ENCODE results near the gene RMND5A.

The RMND5A gene

DNA sequence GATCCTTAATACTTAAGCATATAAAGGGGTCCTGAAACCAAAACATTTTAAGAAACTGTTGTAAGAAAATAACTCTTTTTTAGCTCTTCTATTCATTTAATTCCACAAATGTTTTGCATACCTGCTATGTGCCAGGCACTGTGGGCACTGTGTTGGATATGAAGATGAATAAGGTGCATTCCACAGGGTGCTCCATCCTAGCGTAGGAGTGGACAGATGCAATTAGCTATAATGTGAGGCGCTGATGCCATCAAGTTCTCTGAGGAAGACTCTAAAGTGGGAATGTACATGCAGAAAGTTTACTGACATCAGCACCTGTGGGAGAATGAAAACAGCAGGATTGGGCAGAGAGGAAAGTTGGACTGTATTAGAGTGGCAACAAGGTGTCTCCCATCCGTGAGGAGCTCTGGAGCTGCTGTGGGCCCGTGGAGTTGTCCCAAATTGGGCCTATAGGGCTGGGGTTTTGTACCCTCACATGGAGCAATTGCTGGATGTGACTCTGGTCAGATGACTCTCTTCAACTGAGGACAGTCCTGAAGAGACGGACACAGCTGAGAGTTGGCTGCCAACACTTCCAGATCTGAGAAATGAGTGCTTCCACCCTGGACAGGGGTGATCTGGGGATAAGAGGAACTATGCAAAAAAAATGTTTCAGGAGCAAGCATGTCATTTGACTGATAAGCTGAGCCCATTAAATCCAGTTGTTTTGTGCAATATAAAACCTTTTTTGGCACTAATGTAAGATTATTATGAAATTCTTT lies 48.3 kb downstream of the RMND5A start:
- DNase-seq = no peak

DNA sequence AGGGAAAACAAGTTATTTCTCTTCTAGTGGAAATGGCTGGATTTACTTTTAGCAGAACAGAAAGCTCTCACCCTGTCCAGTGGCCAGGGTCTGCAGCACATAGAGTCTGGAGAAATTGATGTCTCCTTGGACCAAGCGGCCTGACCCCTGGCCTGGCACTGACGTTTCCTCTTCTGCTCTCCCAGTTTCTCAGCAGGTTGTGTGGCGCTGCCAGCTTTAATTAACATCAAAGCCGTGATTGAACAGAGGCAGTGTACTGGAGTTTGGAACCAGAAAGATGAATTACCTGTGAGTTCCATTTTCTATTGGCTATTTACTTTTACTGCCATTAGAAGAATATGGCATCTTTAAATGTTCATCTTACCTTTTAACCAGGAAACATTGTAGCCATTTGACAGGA lies 49.7 kb downstream of the RMND5A start:
- DNase-seq = no peak

DNA sequence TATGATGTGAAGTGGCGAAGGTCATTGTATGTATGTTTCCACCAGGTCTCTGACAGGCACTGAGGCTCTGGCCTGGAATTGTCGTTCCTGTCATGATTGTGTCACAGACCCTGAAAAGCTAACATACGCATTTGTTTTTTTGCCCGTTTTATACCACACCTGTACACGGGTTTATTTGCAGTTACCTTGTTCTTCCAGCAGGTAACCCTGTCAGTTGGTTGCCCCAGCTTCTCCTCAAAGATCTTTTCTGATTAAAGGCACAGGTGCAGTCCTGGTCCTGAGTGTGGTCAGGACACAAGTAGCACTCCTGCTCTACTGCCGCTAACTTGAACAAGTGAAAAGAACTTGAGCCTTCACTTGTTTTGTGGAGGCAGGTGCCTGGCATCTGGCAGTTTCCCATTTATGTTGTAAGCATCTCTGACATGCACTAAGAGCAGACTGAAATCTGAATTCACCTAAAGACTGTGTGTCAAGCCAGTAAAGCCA lies 50.8 kb downstream of the RMND5A start:
- DNase-seq = no peak

DNA sequence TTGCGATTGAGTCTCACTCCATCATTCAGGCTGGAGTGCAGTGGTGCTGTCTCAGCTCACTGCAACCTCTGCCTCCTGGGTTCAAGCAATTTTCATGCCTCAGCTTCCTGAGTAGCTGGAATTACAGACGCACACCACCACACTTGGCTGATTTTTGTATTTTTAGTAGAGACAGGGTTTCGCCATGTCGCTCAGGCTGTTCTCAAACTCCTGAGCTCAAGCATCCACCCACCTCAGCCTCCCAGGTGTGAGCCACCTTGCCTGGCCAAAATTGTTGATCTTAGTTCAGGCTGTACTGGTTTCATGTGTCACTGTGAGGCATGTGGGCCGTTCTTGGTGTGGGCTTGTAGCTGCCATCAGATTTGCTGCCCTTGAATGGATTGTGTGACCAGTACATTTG lies 52.5 kb downstream of the RMND5A start:
- no peak for DNase-seq

DNA sequence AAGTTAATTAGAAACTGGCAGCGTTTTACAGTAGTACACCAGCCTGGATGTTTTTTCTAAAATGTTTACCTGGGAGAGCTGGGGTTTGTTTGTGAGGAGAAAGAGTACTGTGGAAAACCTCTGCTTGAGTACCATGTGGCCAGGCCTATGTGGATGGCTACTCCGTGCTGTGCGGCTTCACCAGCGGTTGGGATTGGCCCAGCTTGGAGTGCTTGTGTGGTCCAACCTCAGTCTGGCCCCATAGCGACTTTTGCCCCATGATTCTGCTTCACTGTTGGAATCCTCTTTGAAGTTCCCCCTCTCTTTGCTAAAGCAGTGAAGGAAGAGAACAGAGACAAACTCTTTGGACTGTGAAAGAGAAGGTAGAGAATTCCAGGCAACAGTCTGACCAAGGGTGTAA lies 54.8 kb downstream of the RMND5A start:
- DNase-seq = no peak

DNA sequence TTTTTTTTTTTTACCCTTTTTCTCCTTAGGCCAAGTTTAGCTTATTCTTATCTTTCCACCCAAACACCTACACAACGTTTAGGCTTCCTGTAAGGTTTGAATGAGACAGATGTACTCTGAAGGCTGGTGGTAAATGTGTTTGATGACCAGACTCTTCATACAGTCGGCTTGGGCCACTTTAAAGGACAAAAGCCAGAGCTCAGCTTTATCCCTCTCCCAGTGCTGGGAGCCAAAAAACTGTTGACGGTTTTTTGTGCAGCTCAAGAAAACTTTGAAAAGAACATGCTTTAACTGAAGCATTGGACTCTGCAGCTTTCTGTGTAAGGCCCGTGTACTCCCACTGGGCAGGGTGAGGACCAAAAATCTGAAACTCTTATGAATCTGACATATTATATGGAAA lies 55.2 kb downstream of the RMND5A start:
- no peak for DNase-seq

DNA sequence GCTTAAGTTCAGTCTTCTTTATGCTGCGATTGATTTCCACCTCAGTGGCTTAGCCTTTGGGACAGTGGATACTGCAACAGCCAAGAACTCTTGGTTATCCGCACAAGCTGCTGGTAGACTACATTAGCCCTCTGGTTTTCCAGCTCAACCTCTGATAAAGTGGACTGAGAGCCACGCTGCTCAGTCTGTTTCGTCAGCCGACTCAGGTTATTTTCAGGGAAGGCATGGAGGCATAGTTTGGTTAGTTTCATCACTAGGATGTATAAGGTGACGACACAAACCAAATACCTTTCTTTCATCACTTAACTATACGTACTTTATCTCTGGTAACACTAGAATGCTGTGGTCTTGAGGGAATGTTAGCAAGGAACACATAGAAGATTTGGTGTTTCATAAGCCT lies 56.4 kb downstream of the RMND5A start:
- no peak for DNase-seq

DNA sequence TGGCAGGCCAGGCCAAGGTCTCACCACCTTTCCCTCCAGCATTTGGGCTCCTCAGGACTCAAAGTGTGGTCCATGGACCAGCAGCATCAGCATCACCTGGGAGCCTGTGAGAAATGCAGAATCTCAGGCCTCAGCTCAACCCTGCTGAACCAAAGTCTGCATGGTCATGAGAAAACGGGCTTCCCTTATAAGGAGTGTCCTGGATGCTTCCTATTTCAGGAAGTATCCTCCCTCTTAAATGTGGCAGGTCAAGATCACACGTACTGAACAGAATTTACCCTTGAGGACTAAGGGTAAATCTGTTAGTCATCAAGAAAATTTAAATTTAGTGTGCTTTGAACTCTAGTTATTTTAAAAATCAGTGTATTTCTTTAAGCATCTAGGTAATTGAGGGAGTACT lies 58.9 kb downstream of the RMND5A start:
- no peak for DNase-seq

DNA sequence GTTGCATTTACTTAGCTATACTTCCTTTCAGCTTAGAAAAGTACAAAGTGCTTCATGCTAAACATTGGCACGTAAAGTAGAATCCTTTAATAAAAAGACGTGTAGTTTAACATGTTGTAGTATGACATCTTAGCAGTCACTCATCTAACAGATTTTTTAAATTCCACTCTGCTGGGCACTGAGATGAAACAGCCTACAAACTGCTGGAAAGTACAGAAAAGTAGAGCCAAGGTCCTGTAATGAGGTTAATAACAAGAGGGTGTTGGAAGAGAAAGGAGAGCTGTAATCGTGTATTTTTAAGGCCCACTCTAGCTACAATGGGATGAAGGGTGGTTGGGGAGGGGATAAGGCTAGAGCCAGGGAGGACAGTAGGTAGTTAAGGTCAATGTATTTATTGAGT lies 59.9 kb downstream of the RMND5A start:
- no peak for DNase-seq

DNA sequence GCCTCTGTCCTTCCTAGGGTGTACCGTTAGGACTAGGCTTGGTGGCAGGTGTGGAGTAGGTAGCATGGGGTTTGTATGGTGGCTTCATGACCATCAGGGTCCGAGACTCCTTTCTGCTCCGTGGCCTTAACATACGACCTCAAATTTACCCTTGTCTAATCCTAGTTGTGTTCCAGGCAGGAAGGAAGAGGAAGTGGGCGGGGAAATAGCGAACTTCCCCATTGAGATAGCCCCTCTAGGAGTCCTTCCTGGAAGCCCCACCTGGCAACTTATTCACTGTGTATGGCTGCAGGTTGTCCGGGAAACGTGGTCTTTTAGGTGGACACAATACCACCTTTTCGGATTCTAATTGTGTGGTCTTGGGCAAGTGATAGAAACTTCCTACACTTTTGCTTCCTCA lies 61.3 kb downstream of the RMND5A start:
- DNase-seq = no peak

DNA sequence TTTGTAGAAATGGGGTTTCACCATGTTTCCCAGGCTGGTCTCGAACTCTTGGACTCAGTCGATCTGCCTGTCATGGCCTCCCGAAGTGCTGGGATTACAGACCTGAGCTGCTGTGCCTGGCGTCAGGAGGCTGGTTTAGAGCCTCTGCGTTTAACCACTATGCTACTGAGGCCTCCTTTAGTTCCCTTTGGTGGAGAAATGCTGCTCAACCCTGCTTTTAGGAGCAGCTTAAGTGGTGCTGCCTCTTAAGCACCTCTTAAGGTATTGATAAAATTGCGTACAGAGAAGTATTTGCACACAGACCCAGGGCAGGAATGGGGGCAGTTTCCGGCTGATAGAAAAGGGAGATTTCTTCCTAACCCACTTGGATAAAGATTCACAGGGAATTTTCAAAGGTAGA lies 62.7 kb downstream of the RMND5A start:
- no peak for DNase-seq

DNA sequence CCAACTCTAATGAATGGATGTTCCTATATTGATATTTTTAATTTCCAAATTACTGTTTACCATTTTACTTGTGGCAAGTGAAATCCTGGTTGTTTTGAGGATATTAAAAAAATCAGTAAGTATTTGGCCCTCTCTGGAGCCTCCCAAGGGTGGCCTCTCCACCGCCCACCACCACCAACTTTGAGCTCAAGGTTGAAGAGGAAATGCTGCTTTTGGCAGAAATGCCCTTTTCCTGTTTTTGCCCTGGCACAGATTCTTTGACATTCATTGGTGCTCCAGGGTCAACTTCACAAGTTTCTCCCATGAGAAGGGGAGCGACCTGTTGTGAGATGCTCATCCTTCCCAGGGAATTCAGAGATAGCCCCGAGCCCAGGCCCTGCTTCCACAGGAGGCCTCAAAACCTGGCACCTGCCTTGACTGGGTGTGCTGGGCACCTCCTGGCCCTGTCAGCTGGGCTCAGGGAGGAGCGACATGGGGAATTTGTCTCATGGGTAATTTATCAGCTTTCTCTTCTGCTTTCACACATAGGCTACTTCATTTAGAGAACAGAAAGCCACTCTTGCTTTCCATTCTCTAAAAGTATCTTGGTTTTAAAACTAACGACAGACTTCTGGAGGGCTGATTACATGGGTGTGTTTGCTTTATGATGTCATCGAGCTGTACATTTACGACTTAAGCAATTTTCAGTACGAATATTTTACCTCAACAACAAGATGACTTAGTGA lies 63.7 kb downstream of the RMND5A start:
- no peak for DNase-seq

DNA sequence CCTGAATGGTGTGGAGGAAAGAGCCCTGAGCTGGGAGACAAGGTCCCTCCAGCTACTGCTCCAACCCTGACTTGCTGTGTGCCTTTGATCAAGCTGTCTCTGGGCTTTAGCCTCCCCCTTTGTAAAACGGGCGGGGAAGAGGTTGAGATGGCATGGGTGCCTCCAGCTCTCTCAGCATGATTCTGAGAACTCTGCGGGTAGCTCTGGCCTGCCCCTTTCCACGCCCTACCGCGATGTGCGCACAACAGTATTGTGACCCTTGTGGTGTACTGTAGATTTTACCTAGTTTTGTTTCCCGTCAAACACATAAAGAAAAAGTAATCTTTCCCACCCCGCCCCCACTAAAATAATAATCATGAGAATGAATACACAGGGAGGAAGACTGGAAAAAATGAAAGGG lies 65.4 kb downstream of the RMND5A start:
- DNase-seq = no peak

DNA sequence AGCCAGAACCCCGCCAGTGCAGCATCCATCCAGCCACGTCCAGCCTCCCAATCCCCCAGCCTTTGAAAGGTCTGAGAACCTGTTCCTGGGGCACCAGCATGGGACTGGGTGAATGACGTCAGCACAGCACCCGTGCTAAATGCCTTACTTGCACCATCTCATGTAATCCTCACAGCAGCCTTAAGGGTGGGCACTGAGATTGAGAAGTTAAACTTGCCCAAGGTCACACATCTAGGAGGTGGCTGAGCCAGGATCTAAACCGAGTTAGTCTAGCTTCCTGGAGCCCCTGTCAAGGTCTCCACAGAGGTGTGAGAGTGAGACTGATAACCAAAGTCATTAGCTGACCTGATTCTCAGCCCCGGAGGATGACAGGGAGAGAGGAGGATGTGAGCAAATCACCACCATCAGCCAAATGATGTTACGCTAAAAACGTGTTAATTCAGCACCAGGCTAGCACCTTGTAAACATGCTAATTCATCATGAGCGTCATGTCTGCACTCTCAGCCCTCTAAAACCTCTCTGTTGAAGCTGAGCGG lies 66.0 kb downstream of the RMND5A start:
- no peak for DNase-seq

DNA sequence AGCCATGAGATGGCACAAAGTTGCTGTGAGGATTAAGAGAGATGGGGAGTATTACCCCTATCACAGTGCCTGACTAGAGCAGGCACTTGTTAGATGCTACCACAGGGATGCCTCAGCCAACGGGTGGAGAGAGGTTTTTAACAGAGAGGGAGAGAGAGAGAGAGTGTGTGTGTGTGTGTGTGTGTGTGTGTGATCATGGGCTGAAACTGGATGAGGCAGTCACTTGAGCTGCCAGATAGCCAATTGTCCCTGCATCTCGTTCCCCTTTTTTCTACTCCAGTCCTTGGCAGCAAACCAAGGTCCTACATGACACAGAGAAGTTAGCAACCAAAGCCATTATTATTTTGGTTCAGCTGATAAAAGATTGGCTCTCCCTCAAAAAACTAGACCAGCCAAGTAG lies 67.6 kb downstream of the RMND5A start:
- no peak for DNase-seq

DNA sequence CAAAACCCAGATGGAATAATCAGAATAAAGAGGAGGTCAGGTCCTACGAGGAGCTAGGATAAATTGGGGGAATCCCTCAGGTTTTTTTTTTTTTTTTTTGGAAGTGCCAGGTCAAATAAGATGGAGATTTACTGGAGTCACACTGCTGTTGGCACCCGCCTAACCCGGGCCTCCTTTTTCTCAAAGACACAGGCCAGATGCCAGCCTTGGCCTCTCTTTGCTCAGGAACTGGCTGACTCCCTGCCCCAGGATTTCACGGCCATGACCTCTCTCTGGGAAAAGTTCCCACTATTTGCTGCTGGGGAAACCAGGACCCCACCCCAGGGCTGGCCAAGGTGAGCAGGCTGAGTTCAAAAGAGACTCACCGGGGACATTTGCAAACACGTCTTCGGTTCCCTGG lies 68.1 kb downstream of the RMND5A start:
- DNase-seq = no peak

DNA sequence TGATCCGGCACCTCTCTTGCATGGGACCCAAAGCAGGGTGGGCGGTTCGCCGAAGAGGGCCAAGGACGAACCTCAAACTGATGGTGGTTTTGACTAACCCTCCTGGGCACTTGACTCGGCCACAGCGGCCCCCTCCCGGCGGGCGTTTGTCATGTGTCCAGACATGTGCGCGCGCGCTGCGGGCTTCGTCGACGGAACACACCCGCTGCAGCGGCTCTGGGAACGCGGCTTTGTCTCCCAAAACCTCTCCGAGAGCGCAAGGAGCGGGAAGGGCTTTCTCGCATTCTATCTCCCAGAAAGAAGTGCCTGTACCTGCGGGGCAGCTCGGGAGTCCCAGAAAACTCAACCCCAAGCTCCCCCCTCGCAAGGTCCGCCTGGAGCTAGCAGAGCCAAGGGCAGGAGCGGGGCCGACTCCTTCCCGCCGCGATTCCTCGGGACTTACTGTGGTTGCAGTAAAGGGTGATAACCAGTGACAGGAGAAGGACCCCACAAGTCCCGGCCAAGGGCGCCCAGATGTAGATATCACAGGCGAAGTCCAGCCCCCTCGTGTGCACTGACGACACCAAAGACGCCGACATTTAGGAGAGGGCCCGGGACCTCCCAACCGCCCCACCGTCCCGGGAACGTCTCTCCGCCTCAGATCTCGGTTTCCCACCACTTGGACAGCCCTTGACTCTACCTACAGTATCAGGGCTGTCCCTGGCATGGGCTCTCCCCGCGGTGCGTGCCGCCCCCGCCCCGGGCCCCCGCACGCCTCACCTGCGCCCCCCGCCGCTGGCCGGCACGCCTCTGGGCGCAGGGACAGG lies 69.0 kb downstream of the RMND5A start:
- DNase-seq = peak in 1 of 2 donors; percentile 18

DNA sequence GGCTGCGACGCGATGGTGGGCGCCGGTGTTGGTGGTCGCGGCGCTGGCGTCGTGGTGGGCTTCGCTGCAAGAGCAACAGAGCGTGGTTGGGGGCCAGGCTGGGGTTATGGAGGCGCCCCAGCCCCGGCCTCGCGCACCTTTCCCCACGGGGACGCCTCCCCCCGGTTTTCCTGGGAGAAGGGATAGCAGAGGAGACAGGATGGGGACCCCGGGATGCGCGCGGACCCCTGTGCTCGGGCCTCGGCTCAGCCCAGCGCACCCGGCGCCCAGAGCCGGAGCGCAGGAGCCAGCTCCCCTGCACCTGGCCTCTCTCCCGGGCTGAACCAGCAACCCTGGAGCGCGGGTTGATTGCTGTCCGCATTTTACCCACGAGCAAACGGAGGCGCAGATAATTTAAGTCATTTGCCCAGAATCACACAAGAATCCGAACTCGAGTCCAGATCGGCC lies 69.6 kb downstream of the RMND5A start:
- no peak for DNase-seq

DNA sequence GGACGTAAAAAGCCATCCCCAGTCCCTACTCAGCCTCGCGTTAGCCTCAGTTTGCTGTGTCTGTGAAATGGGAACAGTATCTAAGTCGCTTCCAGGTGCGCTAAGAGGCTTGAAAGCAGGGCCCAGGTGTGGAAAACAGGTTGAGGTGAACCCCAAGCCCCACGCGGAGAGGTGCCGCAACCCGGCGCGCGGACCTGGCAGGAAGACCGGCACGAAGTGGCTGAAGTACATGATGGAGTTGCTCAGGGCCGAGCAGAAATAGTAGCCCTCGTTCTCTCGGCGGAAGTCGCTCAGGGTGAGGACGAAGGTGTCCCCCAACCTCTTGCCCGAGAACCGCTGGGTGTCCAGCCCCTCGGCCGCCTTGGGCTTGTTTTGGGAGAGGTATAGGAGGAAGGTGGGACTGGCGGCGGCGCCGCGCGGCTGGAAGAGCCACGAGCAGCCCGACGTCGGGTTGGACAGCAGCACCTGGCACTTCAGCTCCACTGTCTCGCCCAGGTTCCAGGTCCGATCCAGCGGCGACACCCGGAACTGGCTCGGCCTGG lies 70.1 kb downstream of the RMND5A start:
- DNase-seq = peak in 1 of 2 donors; percentile 11

DNA sequence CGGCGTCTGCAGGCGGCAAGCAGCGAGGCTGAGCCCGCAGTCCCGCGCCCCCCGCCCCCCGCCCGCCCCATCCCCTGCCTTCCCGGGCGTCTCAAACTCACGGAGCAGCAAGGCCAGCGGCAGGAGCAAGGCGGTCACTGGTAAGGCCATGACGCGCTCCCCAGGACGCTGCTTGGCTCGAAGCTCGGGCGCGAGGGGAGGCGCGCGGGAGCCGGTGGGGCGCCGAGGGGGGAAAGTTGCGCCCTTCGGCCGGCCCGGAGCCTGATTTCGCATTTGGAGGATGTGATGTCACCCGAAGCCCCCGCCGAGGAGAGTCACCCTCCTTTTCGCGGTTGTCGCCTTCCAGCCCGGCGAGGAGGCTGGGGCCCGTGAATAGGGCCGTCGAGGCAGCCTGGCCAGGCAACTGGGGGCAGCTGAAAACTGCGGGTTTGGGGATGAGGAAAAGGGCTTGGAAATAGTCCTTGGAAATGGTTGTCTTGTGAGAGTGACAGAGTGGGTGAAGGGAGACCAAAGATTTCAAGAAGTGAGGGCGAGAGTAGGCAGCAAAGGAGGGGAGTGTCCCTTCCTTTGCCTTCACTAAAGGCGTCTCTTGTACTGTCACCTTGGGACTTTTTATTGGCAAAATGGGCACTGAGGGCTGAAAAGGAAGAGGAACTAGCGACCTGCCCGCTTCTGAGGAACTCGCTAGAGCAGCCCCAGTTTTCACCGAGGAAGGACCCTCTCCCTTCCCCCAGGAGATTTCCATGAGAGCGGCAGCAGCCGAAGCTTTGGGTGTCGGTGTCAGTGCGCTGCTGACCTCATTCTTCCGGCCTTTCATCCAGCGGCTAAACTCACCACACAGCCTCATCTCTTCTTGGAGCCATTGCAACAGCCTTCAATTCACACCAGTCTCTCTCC lies 70.8 kb downstream of the RMND5A start, which contains the start of gene CD8A:
CD8A (minus strand) TSS at position 238 of the 897 bp plus-strand sequence; CDS start at position 150, 88 bp downstream.
- peak in 1 of 2 donors; percentile 35 for DNase-seq

DNA sequence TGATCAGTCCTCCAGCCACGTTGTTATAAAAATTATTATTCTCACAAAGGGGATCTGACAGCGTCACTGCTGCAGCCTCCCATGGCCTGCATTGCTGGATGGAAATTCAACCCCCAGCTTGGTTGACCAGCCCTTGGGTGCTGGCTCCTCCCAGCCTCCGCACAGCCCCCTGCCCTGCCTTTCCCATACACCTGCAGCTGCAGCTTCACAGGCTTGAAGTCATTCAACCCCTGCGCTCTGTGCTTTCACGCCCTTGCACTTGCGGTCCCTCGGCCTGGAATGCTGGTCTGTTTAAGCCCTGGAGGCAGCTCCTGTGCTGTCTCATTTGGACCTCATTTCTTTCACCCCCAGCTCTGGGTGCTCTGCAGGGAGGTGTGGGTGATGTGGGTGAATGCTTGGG lies 71.5 kb downstream of the RMND5A start:
- DNase-seq = no peak

DNA sequence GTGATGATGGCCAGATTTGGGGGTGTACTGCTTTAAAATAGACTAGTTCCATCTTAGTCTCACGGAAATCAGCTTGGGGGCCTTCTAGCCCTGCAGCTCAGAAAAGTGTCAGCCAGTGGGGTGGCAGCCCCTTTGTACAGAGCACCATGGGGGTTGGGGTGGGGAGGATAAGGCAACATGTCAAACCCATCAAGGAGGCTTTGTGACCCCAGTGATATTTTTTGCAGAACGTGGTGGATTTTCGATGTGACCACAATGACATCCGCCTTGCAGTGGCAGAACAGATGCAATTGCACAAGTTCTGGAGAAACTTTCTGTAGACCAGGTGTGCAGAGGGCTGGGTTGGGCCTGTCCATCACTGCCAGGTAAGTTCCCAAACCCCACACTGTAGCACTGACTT lies 73.7 kb downstream of the RMND5A start:
- DNase-seq = no peak
